H54 (cell line): ENCODE measurements around the gene HIKESHI.

ENCODE experiments used
- DNase-seq: peaks from one replicate; pipeline ENCODE4 v3.0.0; 2011; ENCODE audit warnings: low spot score, mixed read lengths; ENCODE audit not compliant: insufficient read length
- FAIRE-seq: peaks from 3 replicates; lab custom pipeline; 2011; peaks lifted over from hg19 to GRCh38; lab: Jason Lieb, UNC
- POLR2A ChIP-seq: IDR thresholded peaks from 2 replicates; pipeline ENCODE4 v1.6.1; 2011; ENCODE audit warnings: low read depth, mild to moderate bottlenecking, low read length

HIKESHI gene

GRCh38 chr11:86302092-86302793 is at the start of gene HIKESHI:
HIKESHI (plus strand) TSS chr11:86302240; CDS start chr11:86302449, 209 bp downstream.
- FAIRE-seq: peak; percentile 98
- DNase-seq: peak; percentile 80
- peak; percentile 58 for TF ChIP-seq POLR2A

DNA sequence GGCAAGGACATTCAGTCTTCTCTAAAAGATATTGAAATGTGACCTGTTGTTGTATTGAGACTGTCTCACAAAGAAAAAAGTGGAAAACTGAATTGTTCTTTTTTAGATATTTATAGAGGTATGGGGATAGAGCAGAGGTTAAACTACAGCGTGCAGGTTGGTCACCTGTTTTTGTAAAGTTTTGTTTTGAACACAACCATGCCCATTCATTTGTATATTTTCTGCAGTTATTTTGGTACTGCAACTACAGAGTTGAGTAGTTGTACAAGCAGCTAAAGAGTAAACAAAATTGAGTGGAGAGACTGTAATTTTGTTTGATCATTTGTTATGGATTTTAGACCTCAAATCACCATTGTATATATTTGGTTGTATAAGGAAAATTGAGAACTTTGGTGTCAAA is 46.1 kb upstream of the HIKESHI start:
- DNase-seq (no peak), FAIRE-seq (no peak)

GRCh38 chr11:86256608-86257007 is 45.4 kb upstream of the HIKESHI start:
- FAIRE-seq: peak; percentile 78
- TF ChIP-seq POLR2A: no peak
- no peak for DNase-seq

More for the DNA sequence above, 46.1 kb upstream of the HIKESHI start:
- TF ChIP-seq POLR2A: no peak

- no peak for TF ChIP-seq POLR2A
- no peak for DNase-seq
- FAIRE-seq: no peak
Observed at GRCh38 chr11:86257446-86257845, 44.6 kb upstream of the HIKESHI start.

DNA sequence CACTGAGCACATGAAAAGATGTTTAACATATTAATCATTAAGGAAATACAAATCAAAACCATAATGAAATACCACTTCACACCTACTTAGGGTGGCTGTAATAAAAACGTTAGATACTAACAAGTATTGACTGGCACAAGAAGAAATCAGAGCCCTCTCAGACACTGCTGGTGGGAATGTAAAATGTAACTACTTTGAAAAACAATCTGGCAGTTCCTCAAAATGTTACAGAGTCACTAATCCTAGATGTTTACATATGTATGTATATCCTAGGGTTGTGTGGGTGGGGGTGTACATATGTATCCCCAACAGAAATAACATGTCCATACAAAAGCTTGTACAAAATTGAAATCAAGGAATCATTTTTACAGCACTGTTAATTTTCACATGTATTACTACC is 42.3 kb upstream of the HIKESHI start:
- no peak for TF ChIP-seq POLR2A
- no peak for FAIRE-seq
- no peak for DNase-seq

GRCh38 chr11:86261328-86261727 is 40.7 kb upstream of the HIKESHI start:
- no peak for TF ChIP-seq POLR2A
- no peak for FAIRE-seq
- no peak for DNase-seq

- DNase-seq: no peak
- no peak for FAIRE-seq
- TF ChIP-seq POLR2A: no peak
Observed at GRCh38 chr11:86262387-86262786, 39.7 kb upstream of the HIKESHI start.

DNA sequence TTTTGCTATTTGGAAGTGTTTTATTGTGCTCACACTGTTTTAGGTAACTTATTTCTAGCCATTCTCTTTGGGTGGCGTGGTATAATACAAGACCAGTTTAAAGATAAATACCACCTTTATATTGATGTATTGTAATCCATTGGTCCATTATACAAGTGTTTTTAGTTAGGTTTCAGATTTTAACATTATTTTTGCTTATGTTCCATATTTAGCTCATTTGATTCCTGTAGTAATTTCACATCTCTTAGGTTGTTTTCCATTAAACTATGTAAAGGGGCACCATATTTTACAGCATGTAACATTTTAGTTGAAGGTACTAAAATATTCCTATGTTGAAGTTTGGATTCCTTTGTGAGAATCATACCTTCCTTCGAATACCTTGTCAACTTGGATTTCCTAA is 37.4 kb upstream of the HIKESHI start:
- DNase-seq (no peak), FAIRE-seq (peak; percentile 75)
- no peak for TF ChIP-seq POLR2A

DNA sequence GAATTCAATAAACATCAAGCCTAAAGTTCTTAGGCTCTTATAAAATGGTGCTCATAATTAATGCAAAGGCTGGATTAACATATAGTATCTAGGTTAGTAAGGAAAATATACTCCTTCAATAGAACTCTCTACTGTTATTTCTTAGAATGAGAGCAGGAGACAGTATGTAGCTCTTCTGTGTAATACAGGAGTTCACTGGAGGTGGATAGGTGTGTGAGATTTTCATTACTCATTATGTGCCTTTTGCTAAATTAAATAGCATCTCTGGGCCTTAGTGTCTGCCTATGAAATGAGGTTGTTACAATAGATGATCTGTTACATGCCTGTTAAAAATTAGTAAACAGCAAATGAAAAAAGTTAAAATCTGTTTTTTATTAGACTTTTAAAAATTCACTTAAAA is 36.8 kb upstream of the HIKESHI start:
- no peak for DNase-seq
- no peak for TF ChIP-seq POLR2A
- no peak for FAIRE-seq

- no peak for FAIRE-seq
- TF ChIP-seq POLR2A: no peak
- DNase-seq: no peak
Observed at GRCh38 chr11:86269645-86270044, 32.4 kb upstream of the HIKESHI start.

- no peak for TF ChIP-seq POLR2A
- no peak for DNase-seq
- peak; percentile 50 for FAIRE-seq
Observed at GRCh38 chr11:86274503-86274902, 27.5 kb upstream of the HIKESHI start.

GRCh38 chr11:86274999-86275398 is 27.0 kb upstream of the HIKESHI start:
- no peak for DNase-seq
- FAIRE-seq: peak; percentile 62

GRCh38 chr11:86275493-86276370 is 26.3 kb upstream of the HIKESHI start:
- FAIRE-seq (peak; percentile 45), DNase-seq (no peak)
- TF ChIP-seq POLR2A: no peak

More at GRCh38 chr11:86274999-86275398, 27.0 kb upstream of the HIKESHI start:
- TF ChIP-seq POLR2A: no peak

- no peak for TF ChIP-seq POLR2A
- DNase-seq: no peak
- FAIRE-seq: no peak
Observed at GRCh38 chr11:86277741-86278140, 24.3 kb upstream of the HIKESHI start.
